Endothelial cell (in vitro differentiated cells): ENCODE results near the gene TSPEAR. TPM values are rescaled to one million over a fixed set of nuclear protein-coding genes. Genes with fewer than 3 reads are reported as not detected.

Experiments
- DNase-seq: peaks from one replicate; pipeline ENCODE4 v3.0.0; 2021; ENCODE audit warnings: low spot score
- H3K27ac Mint-ChIP-seq: one replicate; pipeline ENCODE4 v1.8.0; 2021; ENCODE audit warnings: mixed read lengths, inconsistent platforms; ENCODE audit not compliant: unreplicated experiment
- H3K27me3 Mint-ChIP-seq: one replicate; pipeline ENCODE4 v1.8.0; 2021; ENCODE audit warnings: mild to moderate bottlenecking, moderate library complexity, mixed read lengths, inconsistent platforms; ENCODE audit not compliant: unreplicated experiment
- H3K36me3 Mint-ChIP-seq: one replicate; pipeline ENCODE4 v1.8.0; 2021; ENCODE audit warnings: mild to moderate bottlenecking, low read depth, mixed read lengths, inconsistent platforms; ENCODE audit not compliant: unreplicated experiment
- H3K4me1 Mint-ChIP-seq: one replicate; pipeline ENCODE4 v1.8.0; 2021; ENCODE audit warnings: mild to moderate bottlenecking, mixed read lengths, inconsistent platforms; ENCODE audit not compliant: unreplicated experiment
- H3K4me3 Mint-ChIP-seq: one replicate; pipeline ENCODE4 v1.8.0; 2021; ENCODE audit warnings: mild to moderate bottlenecking, mixed read lengths, inconsistent platforms; ENCODE audit not compliant: unreplicated experiment
- H3K9me3 Mint-ChIP-seq: one replicate; pipeline ENCODE4 v1.8.0; 2021; ENCODE audit warnings: mixed read lengths, inconsistent platforms; ENCODE audit not compliant: unreplicated experiment
- CTCF ChIP-seq: fragments of 200-600 bp; sonication (generic); IDR thresholded peaks from one replicate; pipeline ENCODE4 v1.5.0; 2021; ENCODE audit warnings: antibody characterized with exemption; ENCODE audit not compliant: unreplicated experiment
- total RNA-seq: library from RNA; stranded (reverse); fragmentation: NEBNext Ultra II Directional; extraction: Animal tissue kit (Norgen Biotek cat#: 25700); gene quantifications from one replicate; pipeline ENCODE4 v1.2.1, GENCODE V29; 2021; ENCODE audit not compliant: unreplicated experiment

TSPEAR gene
- total RNA-seq, 1 donor from 2014 or later: not detected

- no peak for TF ChIP-seq CTCF
- no peak for DNase-seq
- Mint-ChIP-seq H3K27me3 (peaks cover 8% of the 10 kb centered on the region), H3K4me1 (peaks cover 7% of the 10 kb centered on the region), H3K4me3 (no peak within 1 kb of the TSS), H3K36me3 (peaks cover 13% of the 10 kb centered on the region), H3K9me3 (no peaks in the 10 kb centered on the region), H3K27ac (no peak within 1 kb of the TSS)
Observed at GRCh38 chr21:44654576-44655175, 56.7 kb downstream of the TSPEAR start, which contains the start of gene KRTAP12-4. Gene KRTAP12-4, minus strand, starts transcription at chr21:44654659. Its CDS starts 45 bp downstream, at chr21:44654614.

- DNase-seq: no peak
- peaks cover 3% of the 10 kb centered on the region for H3K4me1 Mint-ChIP-seq
- no peak overlapping the region for H3K27ac Mint-ChIP-seq
- H3K4me3 Mint-ChIP-seq: no peak overlapping the region
- H3K27me3 Mint-ChIP-seq: peaks cover 8% of the 10 kb centered on the region
- peaks cover 13% of the 10 kb centered on the region for H3K36me3 Mint-ChIP-seq
- no peaks in the 10 kb centered on the region for H3K9me3 Mint-ChIP-seq
- no peak for TF ChIP-seq CTCF
Observed at GRCh38 chr21:44653656-44654575, 57.5 kb downstream of the TSPEAR start.

- Mint-ChIP-seq H3K27ac (no peak overlapping the region), H3K36me3 (peaks cover 13% of the 10 kb centered on the region), H3K9me3 (no peaks in the 10 kb centered on the region), H3K4me3 (no peak overlapping the region), H3K4me1 (no peaks in the 10 kb centered on the region), H3K27me3 (peaks cover 8% of the 10 kb centered on the region)
- no peak for TF ChIP-seq CTCF
- DNase-seq: no peak
Observed at GRCh38 chr21:44653123-44653522, 58.2 kb downstream of the TSPEAR start.

DNA sequence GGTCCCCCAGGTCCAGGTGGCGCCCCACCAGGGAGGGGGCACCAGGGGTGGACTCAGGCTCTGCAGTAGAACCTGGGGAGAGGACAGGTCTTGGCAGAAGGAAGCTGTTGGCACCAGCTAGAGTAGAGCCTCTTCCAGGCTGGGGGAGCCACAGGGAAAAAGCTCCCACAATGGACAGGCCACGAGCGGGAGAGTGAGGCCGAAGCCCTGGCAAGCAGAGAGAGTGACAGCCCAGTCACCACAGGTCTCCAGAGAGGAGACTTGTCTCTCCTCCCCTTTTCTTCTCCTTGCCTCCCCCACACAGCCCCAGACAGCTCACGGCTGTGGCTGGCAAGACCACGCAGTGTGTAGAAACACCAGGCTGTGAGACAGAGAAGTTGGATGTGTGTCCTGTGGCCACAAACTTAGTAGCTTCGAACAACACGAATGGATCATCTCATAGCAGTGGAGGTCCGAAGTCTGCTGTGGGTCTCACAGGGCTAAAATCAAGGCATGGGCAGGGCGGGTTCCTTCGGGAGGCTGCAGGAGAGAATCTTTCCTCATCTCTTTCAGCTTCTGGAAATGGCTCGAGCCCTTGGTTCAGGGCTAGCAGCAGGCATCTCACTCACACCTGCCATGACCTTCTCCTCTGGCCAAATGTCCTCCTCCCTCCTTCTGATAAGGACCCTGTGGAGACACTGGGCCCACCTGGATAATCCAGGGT is 60.2 kb downstream of the TSPEAR start:
- Mint-ChIP-seq H3K4me3 (no peak overlapping the region), H3K36me3 (no peaks in the 10 kb centered on the region), H3K4me1 (no peaks in the 10 kb centered on the region), H3K27ac (no peak overlapping the region), H3K27me3 (peaks cover 11% of the 10 kb centered on the region), H3K9me3 (no peaks in the 10 kb centered on the region)
- no peak for TF ChIP-seq CTCF
- DNase-seq: no peak
